HG03521 (cell line): ENCODE measurements around the gene CD84.
"Not testable (repeated sequence)": the region's sequence is repeated elsewhere in the genome, so short reads cannot be mapped to it uniquely, and the experiment has no call there.

Source experiments
- ATAC-seq: cut with Tn5 transposase; IDR thresholded peaks from one replicate; pipeline ENCODE4 v1.9.1; 2021; ENCODE audit warnings: mild to moderate bottlenecking, moderate library complexity; ENCODE audit not compliant: unreplicated experiment

The CD84 gene

DNA sequence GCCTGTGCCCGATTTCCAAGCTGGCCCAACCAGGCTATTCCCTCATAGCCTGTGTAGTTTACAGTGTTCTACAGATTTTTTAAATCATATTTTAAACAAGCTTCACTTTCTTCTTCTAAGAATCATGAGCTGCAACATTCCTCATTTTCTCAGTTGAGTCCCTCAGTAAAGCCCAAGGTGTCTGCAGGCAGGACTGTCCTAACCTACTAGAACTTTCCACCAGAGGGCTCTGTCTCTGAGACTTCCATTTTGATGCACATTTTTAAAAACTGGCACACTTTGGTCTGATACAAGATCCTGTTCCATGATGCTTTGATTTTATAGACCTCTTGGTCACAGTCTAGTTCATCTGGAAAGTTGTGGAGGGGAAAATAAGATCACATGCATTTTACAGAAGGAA is 34.6 kb downstream of the CD84 start:
- ATAC-seq, result no peak

- no peak for ATAC-seq
Measured at GRCh38 chr1:160542303-160542945, 36.9 kb downstream of the CD84 start.

- ATAC-seq, result no peak
Measured at GRCh38 chr1:160541622-160542302, 37.5 kb downstream of the CD84 start.

DNA sequence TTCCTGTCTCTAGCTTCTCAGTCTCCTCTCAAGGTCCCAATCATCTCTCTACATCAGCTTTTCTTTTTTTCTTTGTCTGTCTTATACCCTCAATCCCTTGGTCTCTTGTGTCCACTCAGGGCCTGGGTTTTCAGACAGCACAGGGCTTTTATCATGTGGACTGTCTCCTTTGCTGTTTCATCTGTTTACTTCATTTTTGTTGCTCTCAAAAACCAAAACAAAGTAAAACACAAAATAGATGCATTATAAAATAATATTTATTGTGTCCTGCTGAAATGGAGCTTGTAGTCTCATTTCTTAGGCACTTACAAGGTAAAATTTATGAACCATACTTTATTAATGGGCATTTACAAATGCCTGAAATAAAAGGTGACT is 38.5 kb downstream of the CD84 start:
- ATAC-seq, result no peak

DNA sequence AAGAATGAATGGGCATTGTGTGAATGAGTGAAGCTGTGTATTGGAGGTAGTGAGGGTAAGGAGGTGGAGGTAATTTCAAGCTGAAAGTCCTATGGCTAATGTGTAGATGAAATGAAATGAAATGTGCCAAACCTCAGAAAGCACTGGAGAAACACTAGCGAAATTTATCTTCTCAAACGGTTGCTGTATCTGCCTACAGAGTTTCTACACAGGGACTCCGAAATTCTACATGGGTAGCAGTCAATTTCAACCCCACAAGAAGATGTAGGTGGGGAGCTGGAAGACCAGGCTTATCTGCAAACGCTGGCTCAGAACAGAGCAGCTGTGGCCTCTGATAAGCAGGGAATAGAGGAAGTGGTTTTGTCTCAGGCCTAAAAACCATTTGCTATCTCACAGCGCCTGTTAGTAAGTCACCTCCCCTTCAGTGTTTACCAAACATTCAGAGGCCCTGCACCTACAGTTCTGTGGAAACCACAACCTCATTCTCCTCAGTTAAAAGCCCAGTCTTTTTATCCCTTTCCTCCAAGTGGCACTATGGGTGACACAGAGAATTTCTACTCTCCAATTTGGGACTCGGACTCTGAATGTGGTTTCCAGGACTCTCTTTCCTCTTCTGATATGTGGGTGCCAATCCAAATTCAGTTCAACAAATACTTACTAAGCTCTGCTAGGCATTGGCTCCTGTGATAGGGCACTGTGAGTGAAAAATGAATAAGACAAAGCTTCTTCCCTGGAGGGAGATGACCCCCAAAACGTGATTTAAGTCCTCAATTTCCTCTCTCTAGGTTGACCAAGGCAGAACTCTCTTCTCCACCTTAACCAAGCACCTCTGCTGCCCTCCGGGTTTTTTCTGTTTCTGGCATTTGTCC is 39.1 kb downstream of the CD84 start:
- peak; percentile 86 for ATAC-seq

GRCh38 chr1:160539684-160539989 is 39.7 kb downstream of the CD84 start:
- no peak for ATAC-seq

DNA sequence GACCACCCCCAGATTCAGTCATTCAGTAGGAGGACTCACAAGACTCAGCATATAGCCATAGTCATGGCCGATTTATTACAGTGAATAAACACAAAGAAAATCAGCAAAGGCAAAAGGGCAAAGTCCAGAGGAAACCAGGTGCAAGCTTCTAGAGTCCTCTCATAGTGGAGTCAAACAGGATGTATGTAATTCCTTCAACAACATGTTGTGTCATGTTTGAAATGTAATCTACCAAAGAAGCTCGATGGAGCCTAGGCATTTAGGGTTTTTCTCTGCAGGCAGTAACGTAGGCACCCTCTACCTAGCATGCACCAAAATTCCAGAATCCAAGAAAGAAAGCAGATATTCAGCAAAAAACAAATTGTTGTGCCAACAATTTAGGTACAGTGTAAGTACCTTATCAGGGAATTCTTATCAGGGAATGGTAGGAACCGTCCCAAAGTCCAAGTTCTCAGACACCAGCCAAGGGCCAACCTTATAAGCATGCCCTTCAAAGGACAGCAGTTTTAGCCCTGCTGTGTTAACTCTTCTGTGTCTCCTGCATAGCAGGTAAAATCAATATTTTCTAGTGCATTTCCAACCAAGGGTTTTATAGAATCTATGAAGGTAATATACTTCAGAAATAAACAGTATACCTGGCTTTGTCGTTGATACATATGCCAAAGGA is 40.2 kb downstream of the CD84 start:
- ATAC-seq, result no peak

GRCh38 chr1:160537714-160538665 is 41.3 kb downstream of the CD84 start:
- ATAC-seq, result no peak

GRCh38 chr1:160534823-160535605 is 44.3 kb downstream of the CD84 start:
- ATAC-seq, result no peak

DNA sequence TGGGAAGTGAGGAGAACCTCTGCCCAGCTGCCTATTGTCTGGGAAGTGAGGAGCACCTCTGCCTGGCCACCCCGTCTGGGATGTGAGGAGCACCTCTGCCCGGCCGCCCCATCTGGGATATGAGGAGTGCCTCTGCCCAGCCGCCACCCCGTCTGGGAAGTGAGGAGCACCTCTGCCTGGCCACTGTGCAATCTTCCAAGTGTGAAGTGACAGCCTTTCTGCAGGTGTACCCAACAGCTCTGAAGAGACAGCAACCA is 46.8 kb downstream of the CD84 start:
- not testable (repeated sequence) for ATAC-seq

DNA sequence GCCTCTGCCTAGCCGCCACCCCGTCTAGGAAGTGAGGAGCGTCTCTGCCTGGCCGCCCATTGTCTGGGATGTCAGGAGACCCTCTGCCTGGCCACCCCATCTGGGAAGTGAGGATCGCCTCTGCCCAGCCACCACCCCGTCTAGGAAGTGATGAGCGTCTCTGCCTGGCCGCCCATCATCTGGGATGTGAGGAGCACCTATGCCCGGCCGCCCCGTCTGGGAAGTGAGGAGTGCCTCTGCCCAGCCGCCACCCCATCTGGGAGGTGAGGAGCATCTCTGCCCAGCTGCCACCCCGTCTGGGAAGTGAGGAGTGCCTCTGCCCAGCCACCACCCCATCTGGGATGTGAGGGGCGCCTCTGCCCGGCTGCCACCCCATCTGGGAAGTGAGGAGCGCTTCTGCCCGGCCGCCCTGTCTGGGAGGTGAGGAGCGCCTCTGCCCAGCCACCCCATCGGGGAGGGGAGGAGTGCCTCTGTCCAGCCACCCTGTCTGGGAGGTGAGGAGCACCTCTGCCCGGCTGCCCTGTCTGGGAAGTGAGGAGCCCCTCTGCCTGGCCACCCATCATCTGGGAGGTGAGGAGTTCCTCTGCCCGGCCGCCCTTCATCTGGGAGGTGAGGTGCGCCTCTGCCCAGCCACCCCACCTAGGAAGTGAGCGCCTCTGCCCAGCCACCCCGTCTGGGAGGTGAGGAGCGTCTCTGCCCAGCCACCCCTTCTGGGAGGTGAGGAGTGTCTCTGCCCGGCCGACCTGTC is 47.3 kb downstream of the CD84 start:
- ATAC-seq, result not testable (repeated sequence)

DNA sequence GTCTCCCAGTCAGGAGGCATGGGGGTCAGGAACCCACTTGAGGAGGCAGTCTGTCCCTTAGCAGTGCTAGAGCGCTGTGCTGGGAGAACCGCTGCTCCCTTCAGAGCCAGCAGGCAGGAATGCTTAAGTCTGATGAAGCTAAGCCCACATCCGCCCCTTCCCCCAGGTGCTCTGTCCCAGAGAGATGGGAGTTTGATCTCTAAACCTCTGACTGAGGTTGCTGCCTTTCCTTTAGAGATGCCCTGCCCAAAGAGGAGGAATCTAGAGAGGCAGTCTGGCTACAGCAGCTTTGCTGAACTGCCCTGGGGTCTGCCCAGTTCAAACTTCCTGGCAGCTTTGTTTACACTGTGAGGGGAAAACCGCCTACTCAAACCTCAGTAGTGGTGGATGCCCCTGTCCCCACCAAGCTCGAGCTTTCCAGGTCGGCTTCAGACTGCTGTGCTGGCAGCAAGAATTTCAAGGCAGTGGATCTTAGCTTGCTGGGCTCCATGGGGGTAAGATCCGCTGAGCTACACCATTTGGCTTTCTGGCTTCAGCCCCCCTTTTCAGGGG is 49.8 kb downstream of the CD84 start:
- not testable (repeated sequence) for ATAC-seq

- ATAC-seq, result not testable (repeated sequence)
Measured at GRCh38 chr1:160523789-160524188, 55.5 kb downstream of the CD84 start.

- ATAC-seq, result no peak
Measured at GRCh38 chr1:160522622-160523345, 56.5 kb downstream of the CD84 start, which contains the start of gene SLAMF6. Gene SLAMF6, minus strand, starts transcription at chr1:160523255. Its CDS starts 63 bp downstream, at chr1:160523192.

DNA sequence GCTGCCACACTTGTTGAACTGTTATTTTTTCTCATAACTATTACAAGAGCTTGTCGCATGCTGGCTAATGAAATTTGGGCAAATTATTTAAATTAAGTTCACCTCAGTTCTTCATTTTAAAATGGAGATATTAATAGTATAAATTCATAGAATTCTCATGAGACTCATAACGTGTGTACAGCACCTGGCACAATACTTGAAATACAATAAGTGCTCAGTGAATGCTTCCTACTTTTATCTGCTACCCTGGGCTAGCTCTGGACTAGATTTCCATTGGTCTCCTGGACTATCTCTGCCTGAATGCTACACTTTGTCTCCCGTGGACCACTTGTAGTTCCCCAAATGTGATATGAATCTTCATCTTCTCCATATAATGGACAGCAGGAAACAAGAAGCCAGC is 57.2 kb downstream of the CD84 start:
- ATAC-seq, result no peak

DNA sequence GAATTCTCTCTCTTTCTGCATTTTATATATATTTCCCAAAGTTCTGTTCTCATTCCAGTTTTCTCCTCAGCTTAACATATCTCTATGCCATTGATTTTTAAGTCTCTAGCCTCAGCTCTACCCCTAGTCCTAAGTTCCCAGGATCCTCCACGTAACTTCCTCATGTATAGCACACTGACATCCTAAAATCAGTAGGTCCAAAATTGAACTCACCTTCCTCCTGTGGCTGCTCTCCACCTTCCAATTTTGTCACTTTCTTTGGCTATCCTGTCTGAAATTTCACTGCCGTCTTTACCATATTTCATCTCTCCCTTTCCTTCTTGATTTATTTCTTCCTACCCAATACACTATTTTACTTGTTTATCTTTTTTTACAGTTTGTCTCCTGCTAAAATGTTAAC is 57.7 kb downstream of the CD84 start:
- ATAC-seq, result no peak

GRCh38 chr1:160520999-160521398 is 58.3 kb downstream of the CD84 start:
- ATAC-seq, result no peak

- ATAC-seq, result no peak
Measured at GRCh38 chr1:160520582-160520981, 58.7 kb downstream of the CD84 start.
